Ovary (tissue), 3 donors: ENCODE measurements around the gene CARMIL1.

Source experiments
- EP300 ChIP-seq: sonication (generic); formaldehyde crosslinking; IDR thresholded peaks from one replicate; pipeline ENCODE4 v1.6.1; 2017; ENCODE audit warnings: antibody characterized with exemption
- POLR2A ChIP-seq: fragments of 450-650 bp; IDR thresholded peaks from one replicate; pipeline ENCODE4 v1.6.1; 2017; ENCODE audit warnings: antibody characterized with exemption, mild to moderate bottlenecking, moderate library complexity
- TF ChIP-seq, protein P1 (sequence below), 3 donors: fragments of 450-650 bp in 2 of 3; fragments of 200-600 bp in 1 of 3; IDR thresholded peaks; one replicate each; pipeline versions ENCODE4 v1.5.1 to v1.8.0; 2016 to 2022; ENCODE audit warnings: antibody characterized with exemption in 3 of 3, mild to moderate bottlenecking in 1 of 3
- donor health status: DM: no; HTN: no; CAD: no.

DNA sequence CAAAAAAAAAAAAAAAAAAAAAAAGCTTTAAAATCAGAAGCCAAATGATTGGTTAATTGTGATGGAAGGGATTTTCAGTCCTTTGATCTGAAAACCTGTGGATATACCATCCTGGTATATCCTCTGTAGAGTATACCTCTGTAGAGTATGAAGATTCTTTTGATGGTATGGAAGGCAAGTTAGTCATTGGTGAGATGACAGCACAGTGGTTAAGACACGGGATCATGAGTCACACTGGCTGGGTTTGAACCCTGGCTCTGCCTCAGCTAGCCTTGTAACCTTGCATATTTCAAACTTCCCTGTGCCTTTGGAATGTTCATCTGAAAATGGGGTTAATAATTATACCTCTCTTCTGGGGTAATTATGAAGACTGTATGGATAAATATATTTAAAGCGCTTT lies 179.3 kb downstream of the CARMIL1 start:
- TF ChIP-seq POLR2A (no peak), EP300 (no peak)
- TF ChIP-seq, protein P1, sequence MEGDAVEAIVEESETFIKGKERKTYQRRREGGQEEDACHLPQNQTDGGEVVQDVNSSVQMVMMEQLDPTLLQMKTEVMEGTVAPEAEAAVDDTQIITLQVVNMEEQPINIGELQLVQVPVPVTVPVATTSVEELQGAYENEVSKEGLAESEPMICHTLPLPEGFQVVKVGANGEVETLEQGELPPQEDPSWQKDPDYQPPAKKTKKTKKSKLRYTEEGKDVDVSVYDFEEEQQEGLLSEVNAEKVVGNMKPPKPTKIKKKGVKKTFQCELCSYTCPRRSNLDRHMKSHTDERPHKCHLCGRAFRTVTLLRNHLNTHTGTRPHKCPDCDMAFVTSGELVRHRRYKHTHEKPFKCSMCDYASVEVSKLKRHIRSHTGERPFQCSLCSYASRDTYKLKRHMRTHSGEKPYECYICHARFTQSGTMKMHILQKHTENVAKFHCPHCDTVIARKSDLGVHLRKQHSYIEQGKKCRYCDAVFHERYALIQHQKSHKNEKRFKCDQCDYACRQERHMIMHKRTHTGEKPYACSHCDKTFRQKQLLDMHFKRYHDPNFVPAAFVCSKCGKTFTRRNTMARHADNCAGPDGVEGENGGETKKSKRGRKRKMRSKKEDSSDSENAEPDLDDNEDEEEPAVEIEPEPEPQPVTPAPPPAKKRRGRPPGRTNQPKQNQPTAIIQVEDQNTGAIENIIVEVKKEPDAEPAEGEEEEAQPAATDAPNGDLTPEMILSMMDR (IDR thresholded peaks at IDR 0.05), result no peak
